CD4-positive, alpha-beta T cell treated with Interleukin-12 subunit alpha and Interleukin-12 subunit beta, for 1 hour (primary cell): ENCODE data around the gene IQSEC1.

Experiments
- DNase-seq: peaks from one replicate; pipeline ENCODE4 v3.0.0-alpha.2; 2020

Gene IQSEC1

GRCh38 chr3:12903881-12904280, 169.3 kb downstream of the IQSEC1 start:
- DNase-seq: no peak

- no peak for DNase-seq
These were observed 170.0 kb downstream of the IQSEC1 start for GRCh38 chr3:12903000-12903800.

GRCh38 chr3:12902181-12902999, 170.8 kb downstream of the IQSEC1 start:
- no peak for DNase-seq

GRCh38 chr3:12901623-12902045, 171.6 kb downstream of the IQSEC1 start:
- no peak for DNase-seq

- no peak for DNase-seq
These were observed 172.3 kb downstream of the IQSEC1 start for GRCh38 chr3:12900885-12901411.

- no peak for DNase-seq
These were observed 174.1 kb downstream of the IQSEC1 start for GRCh38 chr3:12898965-12899755.

GRCh38 chr3:12898290-12898964, 174.8 kb downstream of the IQSEC1 start:
- DNase-seq: no peak

GRCh38 chr3:12897381-12898289, 175.6 kb downstream of the IQSEC1 start:
- no peak for DNase-seq

GRCh38 chr3:12896063-12896985, 176.9 kb downstream of the IQSEC1 start:
- DNase-seq: peak; percentile 7

- DNase-seq: no peak
These were observed 177.7 kb downstream of the IQSEC1 start for GRCh38 chr3:12895391-12896062.

- no peak for DNase-seq
These were observed 178.6 kb downstream of the IQSEC1 start for GRCh38 chr3:12894629-12895028.

GRCh38 chr3:12893852-12894251, 179.4 kb downstream of the IQSEC1 start:
- no peak for DNase-seq

GRCh38 chr3:12893247-12893646, 180.0 kb downstream of the IQSEC1 start:
- no peak for DNase-seq

- no peak for DNase-seq
These were observed 180.4 kb downstream of the IQSEC1 start for GRCh38 chr3:12892840-12893189.

GRCh38 chr3:12891985-12892839, 181.0 kb downstream of the IQSEC1 start:
- peak; percentile 63 for DNase-seq

- no peak for DNase-seq
These were observed 181.7 kb downstream of the IQSEC1 start for GRCh38 chr3:12891391-12891984.

GRCh38 chr3:12890610-12891390, 182.4 kb downstream of the IQSEC1 start:
- DNase-seq: no peak
